NCI-H748 (cell line): ENCODE data around the gene DMRT2.

ENCODE experiments used
- DNase-seq: peaks from one replicate; lab custom pipeline; 2025; ENCODE audit not compliant: unreplicated experiment; lab: John Stamatoyannopoulos, UW

DMRT2 gene

GRCh38 chr9:1046639-1047572 is 3.3 kb upstream of the DMRT2 start:
- DNase-seq, result no peak

DNA sequence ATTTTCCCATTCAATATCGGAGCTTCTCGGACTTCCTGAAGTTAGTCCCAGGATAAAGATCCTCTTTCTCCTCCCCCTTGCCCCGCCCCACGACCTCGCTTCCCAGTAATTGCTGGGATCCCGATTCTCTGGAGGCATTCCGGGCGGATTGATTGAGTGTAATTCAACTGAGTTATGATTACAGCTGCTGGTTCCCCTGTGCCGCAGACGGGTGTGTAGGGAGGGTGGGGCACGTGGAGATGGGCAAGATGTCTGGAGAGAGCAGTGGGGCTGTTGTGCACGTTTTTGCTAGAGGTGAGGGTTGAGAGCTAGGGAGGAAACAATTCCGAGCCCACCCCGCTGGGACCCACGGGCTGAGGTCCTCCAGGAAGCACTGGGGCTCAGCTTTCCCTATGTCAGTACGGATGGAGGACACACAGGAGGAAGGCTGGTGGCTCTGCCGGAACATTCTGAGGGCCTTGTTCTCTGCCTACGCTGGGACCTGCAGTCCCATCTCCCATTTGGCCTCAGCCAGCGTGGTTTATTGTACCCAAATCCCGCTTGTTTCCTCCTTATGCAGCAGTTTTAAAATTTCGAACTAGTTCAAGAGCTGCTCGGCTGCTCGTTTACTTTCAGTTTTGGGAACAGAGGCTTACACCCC is 2.4 kb upstream of the DMRT2 start:
- DNase-seq, result no peak

GRCh38 chr9:1048231-1048619 is 1.9 kb upstream of the DMRT2 start:
- DNase-seq, result no peak

DNA sequence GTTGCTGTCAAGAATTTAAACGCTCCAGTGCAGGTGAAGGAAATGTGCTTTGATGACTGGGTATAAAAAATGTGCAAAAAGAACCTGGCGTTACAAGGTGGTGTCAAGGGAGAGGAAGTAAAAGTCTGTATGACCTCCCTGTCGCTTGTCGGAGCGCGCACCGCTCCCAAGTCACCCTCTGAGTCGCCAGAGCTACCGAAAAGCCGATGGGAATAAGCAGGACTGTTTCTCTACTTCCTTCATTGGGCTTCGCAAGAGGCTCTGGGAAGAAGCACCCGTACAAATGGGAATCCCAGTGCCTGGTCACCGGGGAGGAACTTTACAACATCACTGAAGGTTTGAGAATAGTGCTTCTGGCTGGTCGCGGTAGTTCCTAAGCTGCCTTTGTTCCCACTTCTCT is 1.3 kb upstream of the DMRT2 start:
- DNase-seq, result no peak

- DNase-seq, result peak; percentile 73
Observed at GRCh38 chr9:1049641-1050040, 516 bp upstream of the DMRT2 start.

GRCh38 chr9:1051210-1051583 is 1.0 kb downstream of the DMRT2 start:
- peak; percentile 56 for DNase-seq

DNA sequence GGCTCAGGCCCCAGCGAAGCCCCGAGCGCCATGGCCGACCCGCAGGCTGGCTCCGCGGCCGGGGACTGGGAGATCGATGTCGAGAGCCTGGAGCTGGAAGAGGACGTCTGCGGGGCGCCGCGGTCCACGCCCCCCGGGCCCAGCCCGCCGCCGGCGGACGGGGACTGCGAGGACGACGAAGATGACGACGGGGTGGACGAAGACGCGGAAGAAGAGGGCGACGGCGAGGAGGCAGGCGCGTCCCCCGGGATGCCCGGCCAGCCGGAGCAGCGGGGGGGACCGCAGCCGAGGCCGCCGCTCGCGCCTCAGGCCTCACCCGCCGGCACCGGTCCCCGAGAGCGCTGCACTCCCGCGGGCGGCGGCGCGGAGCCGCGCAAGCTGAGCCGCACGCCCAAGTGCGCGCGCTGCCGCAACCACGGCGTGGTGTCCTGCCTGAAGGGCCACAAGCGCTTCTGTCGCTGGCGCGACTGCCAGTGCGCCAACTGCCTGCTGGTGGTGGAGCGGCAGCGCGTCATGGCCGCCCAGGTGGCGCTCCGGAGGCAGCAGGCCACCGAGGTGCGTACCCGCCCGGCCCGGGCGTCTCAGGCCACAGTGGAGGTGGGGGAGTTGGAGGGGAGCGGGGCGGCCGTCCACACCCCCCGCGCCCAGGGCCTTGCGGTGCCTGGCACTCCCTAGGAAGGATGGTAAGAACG is 1.6 kb downstream of the DMRT2 start:
- peak; percentile 89 for DNase-seq

GRCh38 chr9:1052365-1053281 is 2.5 kb downstream of the DMRT2 start:
- peak; percentile 31 for DNase-seq

DNA sequence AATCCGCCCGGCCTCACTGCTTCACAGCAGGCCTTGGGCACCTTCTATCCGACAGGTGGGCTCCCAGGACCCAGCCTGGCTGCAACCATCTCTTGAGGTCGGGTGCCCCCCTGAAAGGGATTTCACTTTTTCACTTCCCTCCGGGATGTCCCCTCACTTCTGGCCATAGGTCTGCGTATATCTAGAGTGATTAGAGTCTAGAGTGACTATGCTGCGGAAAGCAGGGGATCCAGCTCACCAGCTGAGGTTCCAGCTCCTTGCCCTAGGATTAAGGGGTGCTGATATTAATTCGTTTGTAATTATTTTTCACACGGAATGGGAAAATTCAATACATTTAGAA is 3.1 kb downstream of the DMRT2 start:
- no peak for DNase-seq

- no peak for DNase-seq
Observed at GRCh38 chr9:1053986-1054425, 3.8 kb downstream of the DMRT2 start.

DNA sequence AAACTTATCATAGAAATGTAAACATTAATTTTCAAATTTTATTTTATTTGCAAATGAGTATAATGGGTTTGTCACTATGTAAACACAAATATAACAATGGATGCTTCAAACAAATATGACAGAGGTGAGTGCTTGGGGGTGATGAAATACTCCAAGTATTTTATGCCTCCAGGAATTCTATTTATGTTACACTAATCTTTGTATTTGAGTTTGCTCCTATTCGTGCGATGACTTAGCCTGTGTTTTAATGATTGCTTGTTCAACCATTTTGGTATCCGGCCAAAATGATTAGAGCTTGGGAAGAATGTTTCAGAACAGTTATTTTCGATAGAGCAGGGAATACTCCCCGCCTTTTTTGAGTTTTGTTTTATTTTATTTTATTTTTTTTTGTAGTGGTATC is 5.0 kb downstream of the DMRT2 start:
- DNase-seq, result no peak

DNA sequence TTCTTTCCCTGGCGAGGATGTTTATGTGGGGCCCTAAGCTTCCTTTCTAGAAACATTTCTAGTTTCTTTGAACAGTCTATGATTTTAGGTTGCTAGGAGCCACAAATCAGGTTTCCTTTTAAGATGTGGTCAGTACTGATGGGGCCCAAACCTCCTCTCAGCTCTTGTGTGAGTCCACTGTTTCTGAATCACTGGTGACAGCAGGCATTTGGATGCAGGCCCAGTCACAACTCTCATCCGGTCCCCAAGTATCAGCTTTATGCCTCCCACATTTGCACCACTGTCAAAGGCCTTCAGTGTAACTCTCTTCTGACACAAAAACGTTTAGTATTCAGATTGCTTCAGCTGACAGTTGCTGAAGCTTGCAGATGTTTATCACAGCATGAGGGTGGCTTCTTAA is 7.8 kb downstream of the DMRT2 start:
- no peak for DNase-seq

GRCh38 chr9:1058826-1059487 is 8.8 kb downstream of the DMRT2 start:
- no peak for DNase-seq

GRCh38 chr9:1065130-1065529 is 15.0 kb downstream of the DMRT2 start:
- no peak for DNase-seq

GRCh38 chr9:1070692-1071091 is 20.5 kb downstream of the DMRT2 start:
- DNase-seq, result no peak

DNA sequence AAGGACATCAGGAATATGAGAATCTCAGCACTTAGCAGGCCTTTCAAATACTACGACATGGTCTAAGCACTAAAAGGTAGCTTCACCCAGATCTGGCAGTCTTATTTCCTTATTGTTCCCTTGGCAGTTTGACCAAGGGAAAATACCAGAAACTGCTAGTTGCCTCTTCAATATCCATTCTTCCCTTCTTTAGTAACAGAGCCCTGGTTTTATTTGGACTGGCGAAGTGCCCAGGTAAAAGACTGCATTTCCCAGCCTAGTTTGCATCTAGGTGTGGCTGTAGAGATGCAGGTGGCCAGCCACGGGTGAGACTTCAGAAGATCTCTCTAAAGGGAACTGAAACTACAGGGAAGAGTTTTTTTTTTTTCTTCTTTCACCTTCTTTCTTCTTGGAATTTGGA is 21.6 kb downstream of the DMRT2 start:
- DNase-seq, result peak; percentile 75

- no peak for DNase-seq
Observed at GRCh38 chr9:1073497-1073896, 23.3 kb downstream of the DMRT2 start.

GRCh38 chr9:1077616-1078015 is 27.5 kb downstream of the DMRT2 start:
- DNase-seq, result no peak

GRCh38 chr9:1083325-1083913 is 33.3 kb downstream of the DMRT2 start:
- DNase-seq, result peak; percentile 78

- DNase-seq, result no peak
Observed at GRCh38 chr9:1085086-1085485, 34.9 kb downstream of the DMRT2 start.
